Measurements from ENCODE around the gene FBXL12.
"Not testable (repeated sequence)": the region's sequence is repeated elsewhere in the genome, so short reads cannot be mapped to it uniquely, and the experiment has no call there.

GRCh38 chr19:9820034-9820433, 1.2 kb upstream of the FBXL12 start:
- TF ChIP-seq POLR2AphosphoS5, POLR2A (IDR thresholded peaks at IDR 0.05): not testable (repeated sequence)
